ENCODE measurements around the gene RSPH9.
A peak's percentile ranks its signal among the peaks of the same experiment; 100 is the strongest.
"Not testable (repeated sequence)": the region's sequence is repeated elsewhere in the genome, so short reads cannot be mapped to it uniquely, and the experiment has no call there.

The RSPH9 gene

GRCh38 chr6:43629505-43630300, 15.1 kb upstream of the RSPH9 start:
- peak; percentile 96 for DNase-seq

GRCh38 chr6:43630980-43631619, 13.7 kb upstream of the RSPH9 start:
- DNase-seq: no peak

GRCh38 chr6:43633002-43633401, 11.8 kb upstream of the RSPH9 start:
- not testable (repeated sequence) for DNase-seq

- DNase-seq: no peak
Observed at GRCh38 chr6:43634702-43635303, 10.0 kb upstream of the RSPH9 start.

GRCh38 chr6:43635387-43636307, 9.2 kb upstream of the RSPH9 start, which contains the start of gene MAD2L1BP:
MAD2L1BP (plus strand) TSS chr6:43635840; CDS start chr6:43635876, 36 bp downstream.
- DNase-seq: peak; percentile 87

GRCh38 chr6:43636308-43636659, 8.6 kb upstream of the RSPH9 start:
- DNase-seq: no peak

- DNase-seq: no peak
Observed at GRCh38 chr6:43639984-43640800, 4.6 kb upstream of the RSPH9 start.

GRCh38 chr6:43645613-43645964, 753 bp downstream of the RSPH9 start:
- no peak for DNase-seq

- no peak for DNase-seq
Observed at GRCh38 chr6:43647613-43648012, 2.8 kb downstream of the RSPH9 start.

- DNase-seq: no peak
Observed at GRCh38 chr6:43648248-43648647, 3.4 kb downstream of the RSPH9 start.

GRCh38 chr6:43652822-43653221, 8.0 kb downstream of the RSPH9 start:
- not testable (repeated sequence) for DNase-seq

- no peak for DNase-seq
Observed at GRCh38 chr6:43657221-43657802, 12.5 kb downstream of the RSPH9 start.

GRCh38 chr6:43658161-43658560, 13.3 kb downstream of the RSPH9 start:
- no peak for DNase-seq

- not testable (repeated sequence) for DNase-seq
Observed at GRCh38 chr6:43662948-43663347, 18.1 kb downstream of the RSPH9 start.

- DNase-seq: no peak
Observed at GRCh38 chr6:43665376-43665775, 20.5 kb downstream of the RSPH9 start.

- no peak for DNase-seq
Observed at GRCh38 chr6:43666196-43666920, 21.5 kb downstream of the RSPH9 start.

- DNase-seq: peak; percentile 7
Observed at GRCh38 chr6:43667245-43668150, 22.7 kb downstream of the RSPH9 start.

GRCh38 chr6:43668151-43669028, 23.6 kb downstream of the RSPH9 start:
- peak; percentile 55 for DNase-seq

Measured in NCI-H2171 (cell line).